Keratinocyte (primary cell): ENCODE measurements around the gene EFCAB10. TPM values are rescaled to one million over a fixed set of nuclear protein-coding genes. Genes with fewer than 3 reads are reported as not detected.
"Not testable (repeated sequence)": the region's sequence is repeated elsewhere in the genome, so short reads cannot be mapped to it uniquely, and the experiment has no call there.

Experiments used
- DNase-seq: peaks from one replicate; pipeline ENCODE4 v3.0.0-alpha.2; 2011; ENCODE audit warnings: low read depth, missing footprints, low spot score
- FAIRE-seq: peaks from 2 replicates; lab custom pipeline; 2011; peaks lifted over from hg19 to GRCh38; lab: Jason Lieb, UNC
- H2AFZ ChIP-seq: 2 replicates; pipeline ENCODE4 v1.6.0; 2012; ENCODE audit warnings: low read length, control low read depth, inconsistent platforms; ENCODE audit not compliant: control insufficient read depth
- H3K27ac ChIP-seq: 2 replicates; pipeline ENCODE4 v1.5.1; 2011; ENCODE audit warnings: low read length; ENCODE audit not compliant: control insufficient read depth, insufficient read depth
- H3K27me3 ChIP-seq: 3 replicates; pipeline ENCODE4 v1.6.0; 2011; ENCODE audit warnings: low read length; ENCODE audit not compliant: control insufficient read depth, insufficient read depth; ENCODE audit errors: extremely low read depth
- H3K36me3 ChIP-seq, 2 experiments: 2 replicates in 1 of 2; 3 replicates in 1 of 2; pipeline ENCODE4 v1.5.1; 2011; ENCODE audit warnings: low read length in 2 of 2, mild to moderate bottlenecking in 1 of 2; ENCODE audit not compliant: control insufficient read depth in 2 of 2, insufficient read depth in 2 of 2; ENCODE audit errors: extremely low read depth in 1 of 2
- H3K4me1 ChIP-seq: 3 replicates; pipeline ENCODE4 v1.5.1; 2011; ENCODE audit warnings: low read length; ENCODE audit not compliant: control insufficient read depth, insufficient read depth; ENCODE audit errors: extremely low read depth
- H3K4me2 ChIP-seq: 3 replicates; pipeline ENCODE4 v1.6.0; 2011; ENCODE audit warnings: low read depth, low read length; ENCODE audit not compliant: control insufficient read depth, insufficient read depth; ENCODE audit errors: extremely low read depth
- H3K4me3 ChIP-seq, 3 experiments: fragments of 200-600 bp in 1 of 3; sonication (generic) in 1 of 3; 2 replicates in 2 of 3; 3 replicates in 1 of 3; pipeline ENCODE4 v1.5.1; 2011 to 2016; ENCODE audit warnings: low read length in 3 of 3, mild to moderate bottlenecking in 3 of 3, control low read depth in 2 of 3, inconsistent platforms in 1 of 3, low read depth in 1 of 3, mixed read lengths in 1 of 3, mixed run types in 1 of 3, moderate library complexity in 1 of 3; ENCODE audit not compliant: control insufficient read depth in 2 of 3, insufficient read depth in 2 of 3; ENCODE audit errors: extremely low read depth in 1 of 3
- H3K79me2 ChIP-seq: 2 replicates; pipeline ENCODE4 v1.6.0; 2012; ENCODE audit warnings: low read length; ENCODE audit not compliant: control insufficient read depth, insufficient read depth
- H3K9ac ChIP-seq: 3 replicates; pipeline ENCODE4 v1.6.0; 2011; ENCODE audit warnings: low read length; ENCODE audit not compliant: control insufficient read depth, insufficient read depth; ENCODE audit errors: extremely low read depth
- H3K9me1 ChIP-seq: 3 replicates; pipeline ENCODE4 v1.6.0; 2011; ENCODE audit warnings: low read length; ENCODE audit not compliant: control insufficient read depth, insufficient read depth; ENCODE audit errors: extremely low read depth
- H3K9me3 ChIP-seq: 2 replicates; pipeline ENCODE4 v1.5.1; 2012; ENCODE audit warnings: low read depth, low read length; ENCODE audit not compliant: control insufficient read depth
- H4K20me1 ChIP-seq: 3 replicates; pipeline ENCODE4 v1.6.0; 2011; ENCODE audit warnings: low read length; ENCODE audit not compliant: control insufficient read depth, insufficient read depth; ENCODE audit errors: extremely low read depth
- CTCF ChIP-seq, 3 experiments: IDR thresholded peaks in 1 of 3; conservative IDR thresholded peaks in 1 of 3; optimal IDR thresholded peaks in 1 of 3; 2 replicates in 2 of 3; 3 replicates in 1 of 3; pipeline versions ENCODE3 to v1.5.1; 2011; ENCODE audit warnings: low read length in 3 of 3, mild to moderate bottlenecking in 3 of 3, moderate library complexity in 2 of 3, control low read depth in 1 of 3, inconsistent platforms in 1 of 3; ENCODE audit not compliant: insufficient read depth in 2 of 3; ENCODE audit errors: extremely low read depth in 1 of 3
- EZH2 ChIP-seq: IDR thresholded peaks from one replicate; pipeline ENCODE4 v1.6.1; 2012; ENCODE audit warnings: inconsistent platforms, mild to moderate bottlenecking, low read length, moderate library complexity
- dilution Hi-C: fragments of 300-500 bp; cut with MboI; formaldehyde crosslinking; loops from one replicate; pipeline ENCODE4 v1.7.0; 2020; ENCODE audit warnings: low sequenced_read_pairs; ENCODE audit not compliant: extremely low pct_ligation_motif_present
- polyA plus RNA-seq, 5 experiments: library from polyadenylated mRNA; depleted of rRNA in 3 of 5; stranded (reverse) in 3 of 5; stranded (forward) in 1 of 5; unstranded in 1 of 5; fragments of >200 nt; gene quantifications; 1 replicate in 1 of 5; 2 replicates in 3 of 5; 3 replicates in 1 of 5; pipeline versions ENCODE4 v1.2.1 to v1.2.3, GENCODE V29; 2011 to 2012; ENCODE audit warnings: missing spikeins in 2 of 5, low read depth in 1 of 5, low replicate concordance in 1 of 5

EFCAB10 gene
- polyA plus RNA-seq, 1 donor (not counting 4 experiments of a cell fraction or from before 2014, with no cell fraction given): not detected

GRCh38 chr7:105530546-105530945 is 50.7 kb downstream of the EFCAB10 start:
- Histone ChIP-seq H3K9me1 (no peaks in the 10 kb centered on the region), H3K36me3 (peaks cover 0 to 2% of the 10 kb centered on the region in 2 experiments), H4K20me1 (no peaks in the 10 kb centered on the region), H3K27me3 (no peaks in the 10 kb centered on the region), H2AFZ (no peak overlapping the region), H3K79me2 (peaks cover 28% of the 10 kb centered on the region), H3K9ac (no peak overlapping the region), H3K4me1 (peaks cover 4% of the 10 kb centered on the region), H3K27ac (no peak overlapping the region), H3K4me2 (no peak overlapping the region), H3K4me3 (no peak overlapping the region), H3K9me3 (no peaks in the 10 kb centered on the region)
- FAIRE-seq (no peak), DNase-seq (no peak)
- dilution Hi-C loops: no loop called here
- TF ChIP-seq EZH2 (no peak), CTCF (optimal IDR thresholded peaks at IDR 0.05 in 1 of 3, IDR thresholded peaks at IDR 0.05 in 1 of 3, conservative IDR thresholded peaks at IDR 0.05 in 1 of 3; ENCODE audit: extremely low read depth in 1 of 3, insufficient read depth in 2 of 3, low read length in 3 of 3) (no peak)

DNA sequence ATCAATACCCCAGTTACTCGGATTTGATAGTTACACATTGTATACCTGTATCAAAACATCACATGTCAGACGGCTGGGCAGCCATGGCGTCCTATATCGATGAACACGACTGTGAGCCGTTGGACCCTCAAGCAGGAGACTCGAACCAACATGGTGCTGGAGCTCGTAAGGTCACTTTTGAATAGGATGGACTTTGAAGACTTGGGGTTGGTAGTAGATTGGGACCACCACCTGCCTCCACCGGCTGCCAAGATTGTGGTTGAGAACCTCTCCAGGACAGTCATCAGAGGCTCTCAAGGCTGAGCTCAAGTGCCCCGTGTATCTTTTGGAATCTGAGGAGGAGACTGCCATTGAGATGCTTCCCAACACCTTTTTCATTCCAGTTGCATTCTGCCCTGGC is 51.2 kb downstream of the EFCAB10 start:
- Histone ChIP-seq H3K4me1 (peaks cover 4% of the 10 kb centered on the region), H3K79me2 (peaks cover 26% of the 10 kb centered on the region), H2AFZ (no peak overlapping the region), H3K27ac (no peak overlapping the region), H4K20me1 (no peaks in the 10 kb centered on the region), H3K4me2 (no peak overlapping the region), H3K4me3 (no peak overlapping the region), H3K9ac (no peak overlapping the region), H3K9me3 (no peaks in the 10 kb centered on the region), H3K9me1 (no peaks in the 10 kb centered on the region), H3K27me3 (no peaks in the 10 kb centered on the region), H3K36me3 (no peaks in the 10 kb centered on the region)
- dilution Hi-C loops: no loop called here
- no peak for DNase-seq
- no peak for FAIRE-seq
- TF ChIP-seq EZH2: no peak
- no peak for TF ChIP-seq CTCF (optimal IDR thresholded peaks at IDR 0.05 in 1 of 3, IDR thresholded peaks at IDR 0.05 in 1 of 3, conservative IDR thresholded peaks at IDR 0.05 in 1 of 3; ENCODE audit: extremely low read depth in 1 of 3, insufficient read depth in 2 of 3, low read length in 3 of 3)

DNA sequence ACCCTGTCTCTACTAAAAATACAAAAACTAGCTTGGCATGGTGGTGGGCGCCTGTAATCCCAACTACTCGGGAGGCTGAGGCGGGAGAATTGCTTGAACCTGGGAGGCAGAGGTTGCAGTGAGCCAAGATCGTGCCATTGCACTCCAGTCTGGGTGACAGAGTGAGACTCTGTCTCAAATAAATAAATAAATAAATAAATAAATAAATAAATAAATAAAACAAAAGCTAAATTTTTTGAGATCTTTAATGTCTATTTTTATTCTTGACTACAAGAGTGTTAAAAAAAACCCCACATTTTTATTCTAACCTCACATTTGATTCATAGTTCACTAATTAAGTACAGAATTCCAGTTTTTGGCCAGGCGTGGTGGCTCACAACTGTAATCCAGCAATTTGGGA is 53.6 kb downstream of the EFCAB10 start:
- H3K4me1 ChIP-seq, H3K9ac ChIP-seq, H3K36me3 ChIP-seq, FAIRE-seq, H4K20me1 ChIP-seq, DNase-seq, H3K79me2 ChIP-seq, H3K9me1 ChIP-seq, H3K27ac ChIP-seq, dilution Hi-C loops, H3K9me3 ChIP-seq, H2AFZ ChIP-seq, H3K4me3 ChIP-seq, H3K4me2 ChIP-seq, H3K27me3 ChIP-seq: not testable (repeated sequence)
